Kidney tubule cell (primary cell): ENCODE data around the gene RCN2.
"Not testable (repeated sequence)": the region's sequence is repeated elsewhere in the genome, so short reads cannot be mapped to it uniquely, and the experiment has no call there.

ENCODE experiments used
- DNase-seq: peaks from one replicate; pipeline ENCODE4 v3.0.0-alpha.2; 2018; ENCODE audit warnings: low spot score

The RCN2 gene, protein sequence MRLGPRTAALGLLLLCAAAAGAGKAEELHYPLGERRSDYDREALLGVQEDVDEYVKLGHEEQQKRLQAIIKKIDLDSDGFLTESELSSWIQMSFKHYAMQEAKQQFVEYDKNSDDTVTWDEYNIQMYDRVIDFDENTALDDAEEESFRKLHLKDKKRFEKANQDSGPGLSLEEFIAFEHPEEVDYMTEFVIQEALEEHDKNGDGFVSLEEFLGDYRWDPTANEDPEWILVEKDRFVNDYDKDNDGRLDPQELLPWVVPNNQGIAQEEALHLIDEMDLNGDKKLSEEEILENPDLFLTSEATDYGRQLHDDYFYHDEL

DNA sequence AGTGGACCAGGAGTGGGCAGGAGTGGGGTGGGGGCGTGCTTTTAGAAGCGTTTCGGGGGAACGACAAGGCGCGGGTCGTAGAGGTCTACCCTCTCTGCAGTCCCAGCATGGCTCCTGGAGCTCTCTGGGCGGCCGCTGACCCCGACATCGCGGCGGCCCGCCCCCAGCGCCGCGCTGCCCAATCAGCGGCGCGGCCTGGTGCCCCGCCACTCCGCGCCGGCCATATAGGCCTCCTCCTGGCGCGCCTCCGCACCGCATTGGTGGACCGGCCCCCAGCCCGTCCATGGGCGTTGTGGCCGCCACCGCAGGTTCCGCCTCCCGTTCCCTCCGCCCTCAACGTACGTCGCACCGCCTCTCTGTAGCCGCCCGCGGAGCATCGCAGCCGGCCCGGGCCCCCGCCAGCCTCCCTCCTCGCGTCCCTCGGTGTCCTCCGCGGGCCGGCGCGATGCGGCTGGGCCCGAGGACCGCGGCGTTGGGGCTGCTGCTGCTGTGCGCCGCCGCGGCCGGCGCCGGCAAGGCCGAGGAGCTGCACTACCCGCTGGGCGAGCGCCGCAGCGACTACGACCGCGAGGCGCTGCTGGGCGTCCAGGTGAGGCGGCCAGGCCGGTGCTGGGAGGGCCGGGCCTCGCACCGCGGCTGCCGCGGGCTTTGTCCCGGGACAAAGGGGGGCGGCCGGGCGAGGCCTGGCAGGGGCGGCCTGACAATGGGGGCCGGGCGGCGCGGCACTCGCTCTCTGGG lies at the start of gene RCN2:
TSS of gene RCN2 (plus strand) at position 353 of the 738 bp plus-strand sequence. CDS start at position 446, 93 bp downstream.
- DNase-seq, result peak; percentile 96

DNA sequence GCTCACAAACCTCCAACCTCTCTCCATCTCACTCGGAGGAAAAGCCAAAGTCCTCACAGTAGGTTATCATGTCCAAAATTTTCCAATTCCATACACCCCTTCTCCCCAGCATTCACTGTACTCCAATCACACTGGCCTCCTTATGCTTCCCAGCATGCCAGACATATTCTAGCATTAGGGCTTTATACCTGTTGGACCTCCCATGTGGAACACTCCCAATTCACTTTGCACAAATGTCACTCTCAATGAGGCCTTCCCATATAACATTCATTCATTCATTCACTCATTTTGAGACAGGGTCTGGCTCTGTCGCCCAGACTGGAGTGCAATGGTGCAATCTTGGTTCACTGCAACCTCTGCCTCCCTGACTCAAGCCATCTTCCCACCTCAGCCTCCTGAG lies 46.3 kb upstream of the RCN2 start:
- no peak for DNase-seq

DNA sequence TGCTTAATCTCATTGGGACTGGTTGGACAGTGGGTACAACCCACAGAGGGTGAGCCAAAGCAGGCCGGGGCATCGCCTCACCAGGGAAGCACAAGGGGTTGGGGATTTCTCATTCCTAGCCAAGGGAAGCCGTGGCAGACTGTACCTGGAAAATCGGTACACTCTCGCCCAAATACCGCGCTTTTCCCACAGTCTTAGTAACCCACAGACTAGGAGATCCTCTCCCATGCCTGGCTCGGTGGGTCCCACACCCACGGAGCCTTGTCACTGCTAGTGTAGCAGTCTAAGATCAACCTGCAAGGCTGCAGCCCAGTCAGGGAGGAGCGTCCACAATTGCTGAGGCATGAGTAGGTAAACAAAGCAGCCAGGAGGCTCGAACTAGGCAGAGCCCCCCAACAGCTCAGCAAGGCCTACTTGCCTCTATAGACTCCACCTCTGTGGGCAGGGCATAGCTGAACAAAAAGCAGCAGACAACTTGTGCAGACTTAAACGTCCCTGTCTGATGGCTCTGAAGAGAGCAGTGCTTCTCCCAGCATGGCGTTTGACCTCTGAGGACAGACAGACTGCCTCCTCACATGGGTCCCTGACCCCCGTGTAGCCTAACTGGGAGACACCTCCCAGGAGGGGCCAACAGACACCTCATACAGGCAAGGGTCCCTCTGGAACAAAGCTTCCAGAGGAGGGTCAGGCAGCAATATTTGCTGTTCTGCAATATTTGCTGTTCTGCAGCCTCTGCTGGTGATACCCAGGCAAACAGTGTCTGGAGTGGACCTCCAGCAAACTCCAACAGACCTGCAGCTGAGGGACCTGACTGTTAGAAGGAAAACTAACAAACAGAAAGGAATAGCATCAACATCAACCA lies 44.0 kb upstream of the RCN2 start:
- not testable (repeated sequence) for DNase-seq

DNA sequence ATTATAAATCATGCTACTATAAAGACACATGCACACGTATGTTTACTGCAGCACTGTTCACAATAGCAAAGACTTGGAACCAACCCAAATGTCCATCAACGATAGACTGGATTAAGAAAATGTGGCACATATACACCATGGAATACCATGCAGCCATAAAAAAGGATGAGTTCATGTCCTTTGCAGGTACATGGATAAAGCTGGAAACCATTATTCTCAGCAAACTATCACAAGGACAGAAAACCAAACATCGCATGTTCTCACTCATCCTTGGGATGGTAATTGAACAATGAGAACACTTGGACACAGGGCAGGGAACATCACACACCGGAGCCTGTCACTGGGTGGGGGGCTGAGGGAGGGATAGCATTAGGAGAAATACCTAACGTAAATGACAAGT lies 38.7 kb upstream of the RCN2 start:
- not testable (repeated sequence) for DNase-seq

DNA sequence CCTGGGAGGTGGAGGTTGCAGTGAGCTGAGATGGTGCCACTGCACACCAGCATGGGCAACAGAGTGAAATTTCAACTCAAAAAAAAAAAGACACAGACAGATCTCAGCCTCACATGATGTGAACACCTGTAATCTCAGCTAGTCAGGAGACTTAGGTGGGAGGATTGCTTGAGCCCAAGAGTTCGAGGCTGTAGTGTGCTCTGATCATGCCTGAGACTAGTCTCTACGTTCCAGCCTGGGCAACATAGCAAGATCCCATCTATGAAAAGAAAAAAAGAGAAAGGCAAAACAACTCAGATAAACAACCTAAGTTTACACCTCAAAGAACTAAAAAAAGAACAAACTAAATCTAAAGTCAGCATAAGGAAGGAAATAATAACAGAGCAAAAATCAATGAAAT lies 37.4 kb upstream of the RCN2 start:
- no peak for DNase-seq

DNA sequence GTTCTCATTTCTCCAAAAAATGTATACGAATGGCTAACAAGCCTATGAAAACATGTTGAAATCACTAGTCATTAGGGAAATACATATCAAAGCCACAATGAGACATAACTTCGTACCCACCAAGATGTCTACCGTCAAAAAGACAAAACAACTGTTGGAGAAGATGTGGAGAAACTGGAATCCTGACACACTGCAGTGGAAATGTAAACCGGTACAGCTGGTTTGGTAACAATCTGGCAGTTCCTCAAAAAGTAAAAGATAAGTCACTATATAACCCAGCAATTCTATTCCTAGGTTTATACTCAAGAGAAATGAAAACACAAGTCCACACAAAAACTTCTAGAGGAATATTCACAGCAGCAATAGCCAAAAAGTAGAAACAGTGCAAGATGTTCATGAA lies 33.4 kb upstream of the RCN2 start:
- no peak for DNase-seq

DNA sequence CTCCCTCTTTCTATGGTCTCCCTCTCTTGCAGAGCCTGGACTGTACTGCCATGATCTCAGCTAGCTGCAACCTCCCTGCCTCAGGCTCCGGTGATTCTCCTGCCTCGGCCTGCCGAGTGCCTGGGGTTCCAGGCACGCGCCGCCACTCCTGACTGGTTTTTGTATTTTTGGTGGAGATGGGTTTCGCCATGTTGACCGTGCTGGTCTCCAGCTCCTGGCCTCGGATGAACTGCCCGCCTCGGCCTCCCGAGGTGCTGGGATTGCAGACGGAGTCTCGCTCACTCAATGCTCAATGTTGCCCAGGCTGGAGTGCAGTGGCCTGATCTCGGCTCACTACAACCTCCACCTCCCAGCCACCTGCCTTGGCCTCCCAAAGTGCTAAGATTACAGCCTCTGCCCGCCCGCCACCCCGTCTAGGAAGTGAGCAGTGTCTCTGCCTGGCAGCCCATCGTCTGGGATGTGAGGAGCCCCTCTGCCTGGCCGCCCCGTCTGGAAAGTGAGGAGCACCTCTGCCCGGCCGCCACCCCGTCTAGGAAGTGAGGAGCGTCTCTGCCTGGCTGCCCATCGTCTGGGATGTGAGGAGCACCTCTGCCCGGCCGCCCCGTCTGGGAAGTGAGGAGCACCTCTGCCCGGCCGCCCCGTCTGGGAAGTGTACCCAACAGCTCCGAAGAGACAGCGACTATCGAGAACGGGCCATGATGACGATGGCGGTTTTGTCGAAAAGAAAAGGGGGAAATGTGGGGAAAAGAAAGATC lies 32.2 kb upstream of the RCN2 start:
- not testable (repeated sequence) for DNase-seq

DNA sequence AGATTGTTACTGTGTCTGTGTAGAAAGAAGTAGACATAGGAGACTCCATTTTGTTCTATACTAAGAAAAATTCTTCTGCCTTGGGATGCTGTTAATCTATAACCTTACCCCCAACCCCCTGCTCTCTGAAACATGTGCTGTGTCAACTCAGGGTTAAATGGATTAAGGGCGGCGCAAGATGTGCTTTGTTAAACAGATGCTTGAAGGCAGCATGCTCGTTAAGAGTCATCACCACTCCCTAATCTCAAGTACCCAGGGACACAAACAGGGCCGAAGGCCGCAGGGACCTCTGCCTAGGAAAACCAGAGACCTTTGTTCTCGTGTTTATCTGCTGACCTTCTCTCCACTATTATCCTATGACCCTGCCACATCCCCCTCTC lies 31.6 kb upstream of the RCN2 start:
- DNase-seq, result not testable (repeated sequence)

DNA sequence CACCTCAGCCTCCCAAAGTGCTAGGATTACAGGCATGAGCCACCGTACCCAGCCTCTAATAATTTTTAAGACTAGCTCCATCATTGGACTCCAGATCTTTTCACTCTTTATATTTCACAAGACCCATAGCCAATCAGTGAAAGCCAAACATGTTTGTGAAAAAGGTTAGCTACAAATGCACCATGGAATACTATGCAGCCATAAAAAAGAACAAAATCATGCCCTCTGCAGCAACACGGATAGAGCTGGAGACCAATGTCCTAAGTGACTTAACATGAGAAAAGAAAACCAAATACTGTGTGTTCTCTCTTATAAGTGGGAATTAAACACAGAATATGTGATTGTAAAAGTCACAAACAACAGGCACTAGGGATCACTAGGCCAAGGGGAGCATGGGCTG lies 29.6 kb upstream of the RCN2 start:
- DNase-seq, result no peak

DNA sequence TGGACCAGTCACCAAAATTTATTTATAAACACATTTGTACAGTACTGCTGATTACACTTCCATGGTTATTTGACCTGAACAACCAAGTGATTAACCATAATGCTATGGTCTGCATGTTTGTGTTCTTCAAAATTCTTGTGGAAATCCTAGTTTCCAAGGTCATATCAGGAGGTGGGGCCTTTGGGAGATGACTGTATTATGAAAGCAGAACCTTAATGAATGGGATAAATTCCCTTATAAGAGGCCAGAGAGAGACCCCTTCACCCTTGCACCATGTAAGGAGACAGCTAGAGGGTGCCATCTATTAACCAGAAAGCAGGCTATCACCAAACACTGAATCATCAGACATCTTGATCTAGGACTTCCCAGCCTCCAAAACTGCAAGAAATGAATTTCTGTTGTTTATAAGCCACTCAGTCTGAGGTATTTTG lies 28.3 kb upstream of the RCN2 start:
- peak; percentile 38 for DNase-seq

DNA sequence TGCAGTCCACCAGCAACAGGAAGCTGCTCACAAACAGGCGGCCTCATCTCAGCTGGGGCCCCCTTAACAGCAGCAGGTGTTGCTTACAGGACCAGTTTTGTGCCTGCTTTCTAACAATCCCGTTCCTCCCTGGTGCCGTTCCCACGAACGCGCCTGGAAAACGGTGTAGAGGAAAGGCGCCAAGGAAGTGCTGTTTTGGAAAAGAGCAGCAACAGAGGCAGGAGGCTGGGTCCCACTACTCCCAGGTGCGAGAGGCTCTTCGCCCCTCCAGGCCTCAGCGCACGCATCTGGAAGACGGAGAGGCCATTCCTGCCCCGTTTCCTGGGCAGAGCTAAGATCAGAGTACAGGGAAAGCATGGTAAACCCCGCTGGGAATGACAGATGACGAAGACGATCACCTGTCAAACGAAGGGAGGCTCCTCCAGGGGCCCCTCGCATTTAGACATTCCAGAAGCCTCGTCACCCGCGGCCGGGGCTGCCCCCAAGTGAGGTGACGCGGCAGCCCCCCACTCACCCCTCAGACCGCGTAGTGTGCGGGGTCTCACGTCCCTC lies 27.0 kb upstream of the RCN2 start:
- DNase-seq, result peak; percentile 52

DNA sequence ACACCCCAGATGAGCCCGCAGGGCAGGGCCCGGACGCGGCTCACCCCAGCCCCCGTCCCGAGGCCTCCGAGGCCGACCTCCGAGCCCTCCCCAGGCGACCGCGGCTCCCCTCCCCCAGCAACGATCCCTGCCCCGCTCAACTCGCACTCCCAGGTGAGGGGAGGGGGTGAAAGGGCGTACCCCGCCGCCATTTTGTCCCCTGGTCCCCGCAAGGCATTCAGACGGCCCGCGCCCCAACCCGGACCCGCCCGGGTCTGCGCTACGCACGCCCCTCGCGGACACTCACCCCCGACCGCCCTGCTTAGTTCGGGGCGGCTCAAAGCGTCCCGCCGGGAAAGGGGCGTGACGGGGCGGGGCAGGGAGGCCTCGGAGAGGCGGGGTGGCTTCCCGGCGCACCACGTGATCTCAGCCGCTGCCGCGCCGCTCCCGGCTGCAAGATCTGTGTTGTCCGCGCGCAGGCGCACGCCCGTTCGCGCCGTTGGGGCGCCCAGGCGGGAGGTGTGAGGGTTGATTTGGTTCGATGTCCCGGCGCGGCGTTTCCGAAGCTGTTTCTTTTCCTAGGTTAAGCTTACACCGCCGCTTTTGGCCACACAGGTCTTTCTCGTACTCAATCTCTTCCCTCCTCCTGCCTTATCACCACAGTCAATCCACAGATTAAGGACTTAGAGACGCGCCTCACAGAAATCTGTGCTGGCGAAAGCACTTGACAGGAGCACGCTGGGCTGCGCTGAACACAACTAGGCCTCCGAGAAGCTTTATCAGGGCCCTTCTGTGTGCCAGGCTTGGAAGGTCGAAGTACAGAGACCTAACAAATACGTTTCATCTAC lies 26.3 kb upstream of the RCN2 start, which contains the start of gene SCAPER:
TSS of gene SCAPER (minus strand) at position 328 of the 827 bp plus-strand sequence. CDS start 21,523 bp downstream, outside the sequence.
- DNase-seq, result peak; percentile 89

DNA sequence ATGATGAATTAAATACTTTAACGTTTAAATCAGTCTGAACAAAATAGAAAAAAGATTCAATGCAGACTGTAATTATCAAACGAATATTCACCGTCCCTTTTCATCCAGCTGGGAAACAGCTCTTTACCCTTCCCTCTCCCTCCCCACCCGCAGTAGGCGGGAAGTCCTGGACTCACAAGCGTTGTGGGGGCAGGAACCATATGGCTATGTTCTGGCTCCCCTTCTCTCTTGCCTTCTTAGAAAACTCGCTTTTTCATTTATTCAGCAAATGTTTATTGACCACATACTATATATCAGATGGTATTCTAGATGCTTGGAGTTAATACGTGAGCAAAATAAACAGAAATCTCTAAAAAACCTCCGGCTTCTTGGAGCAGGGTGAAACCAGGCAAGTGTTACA lies 25.7 kb upstream of the RCN2 start:
- no peak for DNase-seq

DNA sequence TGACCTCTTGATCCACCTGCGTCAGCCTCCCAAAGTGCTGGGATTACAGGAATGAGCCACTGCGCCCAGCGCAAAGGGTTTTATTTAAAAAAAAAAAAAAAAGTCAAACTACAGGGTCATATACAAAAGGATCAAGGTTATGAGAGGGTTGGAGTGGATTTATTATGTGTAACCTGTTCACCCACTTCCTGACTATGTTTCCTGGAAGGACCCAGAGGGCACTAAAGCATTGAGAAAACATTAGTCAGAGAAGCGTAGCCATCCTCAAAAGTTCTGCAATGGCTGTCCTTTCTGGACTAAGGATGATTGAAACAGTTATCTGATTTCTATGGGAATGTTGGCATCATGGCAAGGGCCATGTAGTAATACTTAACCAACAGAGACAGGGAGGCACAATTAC lies 19.1 kb upstream of the RCN2 start:
- peak; percentile 27 for DNase-seq

DNA sequence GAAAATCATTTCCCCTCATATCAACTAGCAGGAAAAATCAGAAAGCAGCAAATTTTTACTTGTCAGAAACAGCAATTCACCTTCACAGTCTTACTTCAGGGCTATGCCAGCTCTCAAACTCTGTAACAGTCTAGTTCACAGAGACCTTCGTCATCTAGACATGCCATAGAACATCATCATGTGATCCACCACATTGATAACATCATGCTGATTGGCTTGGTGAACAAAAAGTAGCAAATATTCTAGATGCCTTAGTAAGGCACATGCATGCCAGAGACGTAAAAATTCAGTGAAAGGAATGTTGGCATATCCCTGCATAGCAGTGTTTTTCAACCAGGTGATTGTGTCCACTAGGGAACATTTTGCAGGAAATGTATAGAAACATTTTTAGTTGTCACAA lies 17.8 kb upstream of the RCN2 start:
- no peak for DNase-seq

DNA sequence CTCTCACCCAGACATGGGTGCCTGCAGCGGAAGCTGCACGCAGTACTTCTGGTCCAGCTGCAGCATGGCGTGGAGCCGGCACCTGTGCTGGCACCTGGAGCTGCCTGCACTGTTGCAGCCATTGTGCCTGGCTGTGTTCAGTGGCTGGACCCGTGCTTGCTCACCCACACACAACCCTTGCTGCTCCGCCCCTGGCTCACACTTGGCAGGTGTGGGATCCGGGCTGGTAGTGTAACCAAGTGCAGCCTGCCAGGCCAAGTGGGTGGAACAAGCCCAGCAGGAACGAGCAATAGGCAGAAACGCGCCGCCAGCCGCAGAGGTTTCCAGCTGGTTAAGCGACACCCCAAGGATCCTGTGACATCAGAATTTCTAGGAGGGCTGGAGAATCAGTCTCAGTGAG lies 15.2 kb upstream of the RCN2 start:
- no peak for DNase-seq

DNA sequence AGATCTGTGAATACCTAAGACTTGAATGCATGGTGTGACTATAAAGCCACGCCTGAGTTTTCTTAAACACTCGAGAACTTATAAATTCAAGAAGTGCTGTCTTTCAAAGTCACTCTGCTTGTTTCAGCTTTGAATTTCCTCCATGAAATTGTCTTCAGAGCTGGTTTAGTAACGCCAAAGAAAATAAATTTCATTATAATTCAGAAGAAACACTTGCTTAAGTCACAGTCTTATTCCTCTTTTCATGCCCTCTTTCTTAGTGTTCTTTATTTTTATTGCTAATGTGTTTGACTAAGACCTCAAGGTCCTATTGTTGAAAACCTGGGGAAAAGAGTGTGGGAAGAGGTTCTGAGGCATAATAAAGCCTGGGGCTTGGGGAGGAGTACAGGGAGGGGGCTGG lies 3.3 kb upstream of the RCN2 start:
- DNase-seq, result no peak

DNA sequence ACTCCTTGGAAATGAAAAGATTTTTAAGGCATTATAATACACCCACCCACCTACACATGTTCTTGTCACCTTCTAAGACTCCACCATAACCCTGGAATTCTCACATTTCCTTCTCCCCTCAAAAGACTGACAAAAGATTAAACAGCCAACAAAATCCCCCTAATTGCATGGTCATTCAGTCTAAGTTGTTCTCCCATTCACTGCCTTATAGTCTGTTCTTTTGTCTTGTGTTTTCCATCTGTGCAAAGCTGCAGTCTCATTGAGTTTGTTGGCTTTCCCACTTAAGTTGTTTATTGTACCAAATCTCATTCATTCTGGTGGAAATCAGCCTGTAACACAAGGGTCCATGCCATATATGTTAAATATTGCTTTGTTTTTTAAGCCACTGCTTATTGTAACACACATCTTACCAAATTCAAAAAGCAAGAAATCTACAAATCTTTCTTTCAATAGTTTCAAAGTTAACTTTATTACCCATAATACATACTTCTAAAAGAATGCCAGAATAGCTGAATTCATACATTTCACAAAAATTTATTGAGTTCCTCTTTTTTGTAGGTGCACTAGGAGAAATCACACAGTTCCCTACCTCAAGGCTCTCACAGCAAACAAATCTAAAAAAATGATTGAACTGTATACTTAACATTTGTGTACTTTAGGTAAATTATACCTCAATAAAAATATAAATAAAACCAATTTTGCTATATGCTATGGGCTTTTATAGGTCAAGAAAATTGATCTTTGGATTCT lies 2.4 kb upstream of the RCN2 start:
- no peak for DNase-seq

DNA sequence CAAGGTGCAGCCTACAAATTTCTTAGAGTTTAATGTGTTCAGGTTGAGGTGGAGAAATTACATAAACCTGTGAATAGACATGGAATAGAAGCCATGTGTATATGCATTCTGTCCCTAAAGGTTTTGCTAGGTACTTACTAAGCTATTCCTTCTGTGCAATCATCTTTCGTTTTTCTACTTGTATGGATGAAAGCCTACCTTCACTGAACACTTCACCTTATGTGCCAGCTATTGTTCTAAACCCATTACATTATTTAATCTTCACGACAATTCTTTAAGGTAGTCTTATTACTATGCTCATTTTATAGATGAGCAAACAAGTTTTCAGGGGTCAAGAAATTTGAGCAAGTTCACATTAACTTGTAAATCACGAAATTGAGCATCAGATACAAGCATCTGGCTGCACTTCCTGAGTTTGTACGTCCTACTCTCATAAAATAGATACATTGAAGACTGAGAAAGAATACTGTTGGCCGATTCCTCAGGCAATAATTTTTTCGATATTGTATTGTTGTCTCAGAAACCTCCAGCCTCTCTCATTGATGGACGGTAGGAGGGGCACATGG lies 635 bp upstream of the RCN2 start:
- no peak for DNase-seq
